GM19238 (cell line): ENCODE data around the gene ENSA.
"Not testable (repeated sequence)": the region's sequence is repeated elsewhere in the genome, so short reads cannot be mapped to it uniquely, and the experiment has no call there.

Experiments
- DNase-seq: peaks from one replicate; pipeline ENCODE4 v3.0.0; 2011; ENCODE audit warnings: low spot score; ENCODE audit not compliant: insufficient read length

ENSA gene, protein sequence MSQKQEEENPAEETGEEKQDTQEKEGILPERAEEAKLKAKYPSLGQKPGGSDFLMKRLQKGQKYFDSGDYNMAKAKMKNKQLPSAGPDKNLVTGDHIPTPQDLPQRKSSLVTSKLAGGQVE

DNA sequence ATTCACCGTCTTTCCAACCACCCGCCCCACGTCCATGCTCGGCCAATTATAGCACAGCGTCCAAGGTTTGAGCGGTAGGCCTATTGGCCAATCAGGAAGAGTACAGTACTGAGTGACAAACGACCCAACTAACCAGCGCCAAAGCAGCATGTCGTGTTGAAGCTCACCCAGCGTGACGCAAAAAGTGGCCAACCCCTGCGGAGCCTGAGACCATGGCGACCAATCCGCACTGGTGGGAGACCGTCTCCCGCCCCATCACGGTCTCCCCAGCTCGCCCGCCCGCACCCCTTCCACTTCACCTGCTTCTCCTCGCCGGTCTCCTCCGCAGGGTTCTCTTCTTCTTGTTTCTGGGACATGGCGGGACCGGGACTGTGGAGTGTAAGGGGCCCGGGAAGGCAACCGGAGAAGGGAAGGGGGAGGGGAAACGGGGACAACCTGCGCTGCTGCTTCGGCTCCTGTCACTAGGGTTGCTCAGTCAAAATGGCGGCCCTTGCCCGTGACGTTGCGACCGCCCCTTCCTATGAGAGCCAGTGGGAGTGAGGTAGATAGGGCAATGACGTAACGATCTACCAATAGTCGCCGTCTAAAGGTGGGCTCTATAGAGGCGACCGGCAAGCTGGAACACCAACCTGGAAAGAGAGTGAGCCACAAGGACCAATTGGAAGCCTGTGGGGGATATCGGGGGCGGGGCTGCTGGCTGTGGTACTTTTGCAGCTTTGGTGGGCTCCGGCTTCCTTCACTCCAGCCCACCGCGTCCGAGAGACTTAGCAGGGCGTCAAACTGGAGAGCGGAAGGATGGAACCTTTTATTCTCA, at the start of gene ENSA:
ENSA (minus strand) TSS at position 498 of the 814 bp plus-strand sequence; CDS start at position 356, 142 bp downstream.
- peak; percentile 81 for DNase-seq

DNA sequence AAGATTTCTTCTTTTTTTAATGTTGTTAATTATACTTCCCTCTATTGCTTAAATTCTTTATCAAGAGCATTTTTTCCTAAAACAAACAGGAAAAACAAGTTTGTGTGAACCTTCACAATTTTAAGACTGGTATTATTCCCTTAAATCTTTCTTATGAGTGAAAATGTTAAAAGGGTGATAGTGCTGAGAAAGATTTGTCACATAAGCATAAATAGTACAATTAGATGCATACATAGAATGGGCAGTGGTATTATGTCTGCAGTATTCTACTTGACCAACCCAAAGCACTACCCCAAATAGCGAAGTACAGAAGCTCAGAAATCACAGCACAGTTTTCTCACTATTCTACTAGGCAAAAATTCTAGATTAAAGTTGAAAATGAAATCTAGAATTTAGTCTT, 49.6 kb upstream of the ENSA start:
- DNase-seq = no peak

DNA sequence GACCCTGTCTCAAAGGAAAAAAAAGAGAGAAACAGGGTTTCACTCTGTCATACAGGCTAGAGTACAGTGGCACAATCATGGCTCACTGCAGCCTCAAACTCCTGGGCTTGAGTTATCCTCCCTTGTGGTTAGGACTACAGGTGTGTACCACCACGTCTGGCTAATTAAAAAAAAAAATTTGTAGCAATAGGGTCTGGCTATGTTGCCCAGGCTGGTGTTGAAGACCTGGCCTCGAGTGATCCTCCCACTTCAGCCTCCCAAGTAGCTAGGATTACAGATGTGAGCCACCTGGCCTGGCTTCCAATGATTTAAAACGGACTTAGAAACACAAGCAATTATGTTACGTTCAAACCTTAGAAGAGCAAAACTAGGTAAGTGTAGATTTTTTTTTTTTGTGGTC, 45.5 kb upstream of the ENSA start:
- no peak for DNase-seq

DNA sequence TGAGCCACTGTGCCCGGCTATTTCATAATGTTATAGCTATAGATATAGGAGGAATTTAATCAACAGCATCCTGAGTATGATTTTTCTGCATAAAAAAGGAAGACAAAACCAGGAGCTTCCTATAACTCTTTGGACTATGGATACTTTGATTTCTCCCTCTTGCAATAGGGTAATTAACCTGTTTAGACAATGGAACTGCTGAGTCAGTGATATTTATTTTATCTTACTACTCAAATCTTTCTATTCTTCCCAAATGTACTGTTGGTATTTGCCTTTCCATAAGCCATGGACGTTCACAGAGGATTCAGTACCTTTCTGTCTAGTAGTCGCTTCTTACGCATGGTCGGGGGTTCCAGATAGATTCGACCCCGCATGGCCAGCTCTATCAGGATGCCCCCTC, 33.9 kb upstream of the ENSA start:
- DNase-seq = no peak

DNA sequence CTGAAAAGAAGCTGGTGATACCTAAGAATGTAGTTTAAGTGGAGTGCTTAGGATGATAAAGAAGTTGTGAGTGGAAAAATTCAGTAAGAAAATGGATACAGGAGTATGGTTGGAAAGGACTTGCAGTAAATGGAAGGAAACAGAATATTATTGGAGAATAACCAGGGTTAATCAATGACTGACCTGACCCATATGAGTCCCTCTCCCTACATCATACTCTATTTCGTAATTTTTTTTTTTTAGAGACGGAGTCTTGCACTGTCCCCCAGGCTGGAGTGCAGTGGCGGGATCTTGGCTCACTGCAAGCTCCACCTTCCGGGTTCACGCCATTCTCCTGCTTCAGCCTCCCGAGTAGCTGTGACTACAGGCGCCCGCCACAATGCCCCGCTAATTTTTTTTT, 33.4 kb upstream of the ENSA start:
- no peak for DNase-seq

DNA sequence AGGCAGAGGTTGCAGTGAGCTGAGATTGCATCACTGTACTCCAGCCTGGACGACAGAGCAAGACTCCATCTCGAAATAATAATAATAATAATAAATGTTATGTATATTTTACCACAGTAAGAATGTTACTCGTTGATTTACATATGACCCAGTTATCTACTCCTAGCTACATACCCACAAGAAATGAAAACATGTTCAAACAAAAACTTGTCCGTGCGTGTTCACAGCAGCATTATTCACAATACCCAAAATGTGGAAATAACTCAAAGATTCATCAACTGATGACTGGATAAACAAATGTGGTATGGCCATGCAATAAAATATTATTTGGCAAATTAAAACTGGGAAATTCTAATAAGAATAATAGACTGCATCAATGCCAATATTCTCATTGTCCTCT, 31.7 kb upstream of the ENSA start:
- no peak for DNase-seq

DNA sequence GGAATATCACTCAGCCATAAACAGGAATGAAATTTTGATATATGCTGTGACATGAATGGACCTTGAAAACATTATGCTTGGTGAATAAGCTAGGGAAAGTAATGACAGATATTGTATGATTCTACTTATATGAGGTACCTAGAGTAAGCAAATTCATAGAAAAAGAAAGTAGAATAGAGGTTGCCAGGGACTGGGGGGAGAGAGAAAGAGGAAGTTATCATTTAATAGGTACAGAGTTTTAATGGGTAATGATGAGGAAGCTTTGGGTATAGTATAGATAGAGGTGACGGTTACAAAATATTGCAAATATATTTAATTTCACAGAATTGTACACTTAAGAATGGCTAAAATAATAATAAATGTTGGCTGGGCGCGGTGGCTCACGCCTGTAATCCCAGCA, 31.2 kb upstream of the ENSA start:
- DNase-seq = no peak

DNA sequence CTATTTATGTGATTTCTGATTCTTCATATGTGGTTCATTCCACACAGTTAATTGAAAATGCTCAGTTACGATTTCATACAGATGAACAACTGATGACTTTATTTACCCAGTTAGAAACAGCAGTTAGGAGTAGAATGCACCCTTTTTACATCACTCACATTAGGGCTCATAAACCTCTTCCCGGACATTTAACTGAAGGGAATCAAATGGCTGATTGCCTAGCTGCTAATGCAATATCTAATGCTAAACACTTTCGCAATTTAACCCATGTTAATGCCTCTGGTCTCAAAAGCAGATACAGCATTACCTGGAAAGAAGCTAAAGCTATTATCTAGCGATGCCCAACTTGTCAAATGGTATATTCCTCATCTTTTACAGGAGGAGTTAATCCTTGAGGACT, 27.7 kb upstream of the ENSA start:
- not testable (repeated sequence) for DNase-seq

DNA sequence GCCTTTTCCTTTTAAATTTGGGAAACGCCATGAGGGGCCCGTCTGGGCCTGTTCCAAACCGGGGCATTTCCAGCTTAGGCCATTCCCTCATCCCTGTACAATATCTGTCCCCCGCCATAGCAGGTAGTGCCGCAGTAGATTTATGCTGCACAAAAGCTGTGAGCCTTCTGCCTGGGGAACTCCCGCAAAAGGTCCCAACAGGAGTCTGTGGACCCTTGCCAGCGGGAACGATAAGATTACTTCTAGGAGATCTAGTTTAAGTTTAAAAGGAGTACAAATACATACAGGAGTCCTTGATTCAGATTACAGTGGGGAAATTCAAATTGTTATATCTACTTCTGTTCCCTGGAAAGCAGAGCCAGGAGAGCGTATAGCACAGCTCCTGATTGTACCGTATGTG, 25.2 kb upstream of the ENSA start:
- not testable (repeated sequence) for DNase-seq

DNA sequence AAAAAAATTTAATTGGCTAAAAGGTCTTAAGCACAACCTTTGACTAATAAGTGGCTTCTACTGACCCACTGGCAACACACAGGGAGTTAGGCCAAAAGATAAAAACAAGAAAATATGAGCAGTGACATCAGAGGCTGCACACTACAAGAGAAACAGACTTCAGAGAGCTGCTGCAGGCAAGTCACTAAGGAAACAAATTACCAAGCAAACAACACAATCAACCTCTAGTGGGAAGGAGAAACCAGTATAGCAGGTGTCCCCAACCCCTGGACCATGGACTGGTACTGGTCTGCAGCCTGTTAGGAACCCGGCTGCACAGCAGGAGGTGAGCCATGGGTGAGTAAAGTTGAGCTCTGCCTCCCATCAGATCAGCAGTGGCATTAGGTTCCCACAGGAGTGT, 20.8 kb upstream of the ENSA start:
- no peak for DNase-seq

DNA sequence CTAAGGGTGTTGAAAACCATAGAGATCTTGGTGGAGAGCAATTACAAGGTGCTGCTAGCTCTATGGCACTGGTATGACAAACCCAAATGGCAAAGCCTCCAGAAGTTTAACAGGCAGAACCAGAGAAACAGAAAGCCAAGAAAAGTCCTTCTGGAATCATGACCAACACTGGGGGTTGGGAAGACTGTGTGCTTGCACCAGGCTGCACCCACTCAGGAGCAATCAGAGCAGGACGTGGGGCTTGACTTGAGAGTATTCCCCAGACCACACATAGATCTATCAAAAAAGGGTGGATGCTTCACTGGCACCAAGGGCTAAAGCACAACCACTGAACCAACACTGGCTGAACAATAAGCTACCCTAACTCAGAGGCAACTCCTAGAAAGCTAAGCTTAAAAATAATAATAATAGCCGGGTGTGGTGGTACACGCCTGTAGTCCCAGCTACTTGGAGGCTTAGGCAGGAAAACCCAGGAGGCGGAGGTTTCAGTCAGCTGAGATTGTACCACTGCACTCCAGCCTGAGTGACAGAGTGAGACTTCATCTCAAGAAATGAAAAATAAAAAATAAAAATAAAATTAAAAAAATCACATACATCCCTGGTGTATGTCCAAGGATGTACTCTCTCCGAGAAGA, 20.1 kb upstream of the ENSA start:
- DNase-seq = no peak

DNA sequence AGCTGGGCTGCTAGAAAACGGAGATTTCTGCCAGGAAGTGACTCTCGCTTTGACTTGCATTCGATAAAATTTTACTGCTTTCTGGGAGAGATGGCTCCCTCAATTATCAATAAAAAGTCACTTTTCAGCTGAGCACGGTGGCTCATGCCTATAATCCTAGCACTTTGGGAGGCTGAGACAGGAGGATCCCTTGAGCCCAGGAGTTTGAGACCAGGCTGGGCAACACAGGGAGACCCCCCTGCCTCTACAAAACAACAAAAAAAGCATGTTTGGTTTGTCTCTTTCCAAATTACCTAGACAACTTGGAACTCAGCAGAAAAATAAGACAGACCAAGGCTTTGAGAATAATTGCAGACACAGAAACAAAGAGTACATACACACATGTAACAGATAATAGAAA, 12.9 kb upstream of the ENSA start:
- no peak for DNase-seq

DNA sequence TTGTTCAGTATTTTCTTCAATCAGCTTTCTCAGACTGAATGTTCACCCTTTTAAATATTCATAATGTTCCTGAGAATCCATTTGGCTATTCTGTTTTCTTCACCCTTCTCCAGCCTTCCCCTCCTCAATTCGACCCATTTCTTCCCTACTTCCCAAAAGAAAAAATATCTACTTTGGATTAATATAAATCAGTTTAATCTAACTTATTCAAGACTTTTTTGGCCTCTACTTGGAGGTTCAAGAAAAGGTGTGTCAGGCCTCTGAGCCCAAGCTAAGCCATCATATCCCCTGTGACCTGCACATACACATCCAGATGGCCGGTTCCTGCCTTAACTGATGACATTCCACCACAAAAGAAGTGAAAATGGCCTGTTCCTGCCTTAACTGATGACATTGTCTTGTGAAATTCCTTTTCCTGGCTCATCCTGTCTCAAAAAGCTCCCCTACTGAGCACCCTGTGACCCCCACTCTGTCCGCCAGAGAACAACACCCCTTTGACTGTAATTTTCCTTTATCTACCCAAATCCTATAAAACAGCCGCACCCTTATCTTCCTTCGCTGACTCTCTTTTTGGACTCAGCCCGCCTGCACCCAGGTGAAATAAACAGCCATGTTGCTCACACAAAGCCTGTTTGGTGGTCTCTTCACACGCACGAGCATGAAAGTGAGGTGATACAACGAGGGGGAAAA, 11.9 kb upstream of the ENSA start:
- DNase-seq = not testable (repeated sequence)

DNA sequence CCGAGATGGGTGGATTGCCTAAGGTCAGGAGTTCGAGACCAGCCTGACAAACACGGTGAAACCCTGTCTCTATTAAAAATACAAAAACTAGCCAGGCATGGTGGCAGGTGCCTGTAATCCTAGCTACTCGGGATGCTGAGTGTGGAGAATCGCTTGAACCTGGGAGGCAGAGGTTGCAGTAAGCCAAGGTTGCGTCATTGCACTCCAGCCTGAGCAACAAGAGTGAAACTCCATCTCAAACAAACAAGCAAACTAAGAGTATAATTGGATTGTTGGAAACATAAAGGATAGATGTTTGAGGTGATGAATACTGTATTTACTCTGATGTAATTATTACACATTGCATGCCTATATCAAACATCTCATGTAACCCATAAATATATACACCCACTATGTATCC, 9.0 kb upstream of the ENSA start:
- DNase-seq = not testable (repeated sequence)

DNA sequence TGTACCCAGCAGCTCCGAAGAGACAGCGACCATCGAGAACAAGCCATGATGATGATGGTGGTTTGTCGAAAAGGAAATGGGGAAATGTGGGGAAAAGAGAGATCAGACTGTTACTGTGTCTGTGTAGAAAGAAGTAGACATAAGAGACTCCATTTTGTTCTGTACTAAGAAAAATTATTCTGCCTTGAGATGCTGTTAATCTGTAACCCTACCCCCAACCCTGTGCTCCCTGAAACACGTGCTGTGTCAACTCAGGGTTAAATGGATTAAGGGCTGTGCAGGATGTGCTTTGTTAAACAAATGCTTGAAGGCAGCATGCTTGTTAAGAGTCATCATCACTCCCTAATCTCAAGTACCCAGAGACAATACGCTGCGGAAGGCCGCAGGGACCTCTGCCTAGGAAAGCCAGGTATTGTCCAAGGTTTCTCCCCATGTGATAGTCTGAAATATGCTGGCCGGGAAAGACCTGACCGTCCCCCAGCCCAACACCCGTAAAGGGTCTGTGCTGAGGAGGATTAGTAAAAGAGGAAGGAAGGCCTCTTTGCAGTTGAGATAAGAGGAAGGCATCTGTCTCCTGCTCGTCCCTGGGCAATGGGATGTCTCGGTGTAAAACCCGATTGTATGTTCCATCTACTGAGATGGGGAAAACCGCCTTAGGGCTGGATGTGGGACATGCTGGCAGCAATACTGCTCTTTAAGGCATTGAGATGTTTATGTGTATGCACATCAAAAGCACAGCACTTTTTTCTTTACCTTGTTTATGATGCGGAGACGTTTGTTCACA, 5.6 kb upstream of the ENSA start:
- not testable (repeated sequence) for DNase-seq

DNA sequence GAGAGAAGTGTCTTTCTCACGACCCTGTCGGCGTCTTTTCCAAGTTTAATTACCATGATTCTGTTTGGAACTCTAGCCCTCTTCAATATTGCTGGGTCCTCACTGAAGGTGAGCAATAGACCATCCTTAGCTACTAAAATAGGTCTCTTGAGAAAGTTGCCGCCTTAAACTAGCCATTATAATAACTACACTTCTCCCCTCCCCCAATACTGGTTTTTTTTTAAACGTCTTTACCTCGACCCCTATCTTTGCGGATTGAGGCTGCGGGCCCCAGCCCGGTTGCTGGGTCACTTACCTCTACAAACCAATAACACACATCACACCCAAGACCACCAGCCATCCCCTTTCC, 672 bp downstream of the ENSA start:
- DNase-seq = no peak

DNA sequence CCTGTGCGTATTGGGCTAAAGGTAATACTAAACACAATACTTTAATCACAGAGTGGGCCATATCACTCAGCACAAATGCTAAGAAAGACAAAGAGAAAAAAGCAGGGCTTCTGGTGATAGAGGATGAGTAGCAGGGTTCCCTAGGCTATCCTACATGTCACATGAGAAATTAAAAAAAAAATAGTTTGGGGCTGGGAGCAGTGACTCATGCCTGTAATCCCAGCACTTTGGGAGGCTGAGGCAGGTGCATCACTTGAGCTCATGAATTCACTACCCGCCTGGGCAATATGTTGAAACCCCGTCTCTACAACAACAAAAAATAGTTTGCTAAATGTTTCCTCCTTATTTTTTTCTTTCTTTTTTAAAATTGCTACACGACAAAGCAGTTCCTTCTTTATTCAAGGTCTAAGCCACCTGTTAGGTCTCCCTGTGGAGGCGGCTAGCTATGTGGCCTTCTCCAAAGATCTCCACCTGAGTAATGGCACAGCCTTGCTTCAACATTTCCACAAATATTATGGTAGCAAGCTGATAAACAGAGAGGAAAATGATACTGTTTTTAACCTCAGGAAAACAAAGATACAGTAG, 1.5 kb downstream of the ENSA start:
- no peak for DNase-seq

DNA sequence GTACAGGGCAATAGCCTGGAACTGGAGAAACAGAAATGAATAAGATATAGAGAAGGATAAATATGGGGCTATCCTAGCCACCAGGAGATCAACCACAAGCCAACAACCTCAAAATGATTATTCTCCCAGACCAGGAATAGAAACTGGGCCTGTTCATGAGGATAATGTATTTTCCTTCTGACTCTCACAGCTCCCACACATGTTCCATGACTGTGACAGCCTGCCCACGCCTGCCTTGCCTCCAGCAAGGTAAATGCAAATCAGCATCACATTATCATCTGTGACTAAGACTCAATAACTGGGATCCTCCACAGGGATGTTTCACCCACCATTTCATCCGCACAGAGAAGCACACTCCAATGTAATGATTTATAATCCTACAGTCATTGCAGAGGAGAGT, 3.3 kb downstream of the ENSA start:
- no peak for DNase-seq

DNA sequence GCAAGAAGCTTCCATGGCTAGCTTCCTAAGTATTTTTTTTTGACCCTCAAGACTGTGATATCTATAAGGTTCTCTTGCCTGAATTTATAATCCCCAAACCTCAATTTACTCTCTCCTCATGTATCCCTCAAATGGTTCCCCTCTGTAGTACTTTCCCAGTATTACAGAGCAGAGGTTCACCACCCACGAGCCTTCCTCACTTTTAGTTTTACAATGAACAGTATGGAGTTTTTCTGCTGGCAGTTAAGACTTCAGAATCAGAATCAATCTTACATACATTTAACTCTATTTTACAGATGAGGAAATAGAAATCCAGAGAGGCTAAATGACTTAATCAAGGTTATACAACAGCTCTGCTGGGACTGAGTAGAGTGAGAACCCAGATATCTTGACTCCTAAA, 4.9 kb downstream of the ENSA start:
- not testable (repeated sequence) for DNase-seq

DNA sequence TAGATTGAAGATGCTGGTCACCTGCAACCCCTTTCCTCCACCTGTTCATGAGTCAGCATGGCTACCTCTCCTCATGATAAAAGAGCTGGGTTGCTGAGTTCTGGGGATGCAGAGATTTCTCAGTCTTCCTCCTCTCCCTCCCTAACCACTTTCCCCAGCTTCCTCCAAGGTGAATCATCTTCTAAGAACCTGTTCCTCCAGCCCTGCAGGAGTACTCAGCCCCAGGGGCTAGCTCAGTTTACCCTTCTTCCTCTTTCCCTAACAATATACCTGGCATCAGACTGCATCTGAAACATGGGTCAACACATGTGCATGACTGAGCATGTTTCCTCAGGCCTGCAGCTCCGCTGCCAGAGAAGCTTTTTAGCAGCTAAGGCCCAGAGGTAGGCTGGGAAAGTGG, 5.3 kb downstream of the ENSA start:
- not testable (repeated sequence) for DNase-seq

DNA sequence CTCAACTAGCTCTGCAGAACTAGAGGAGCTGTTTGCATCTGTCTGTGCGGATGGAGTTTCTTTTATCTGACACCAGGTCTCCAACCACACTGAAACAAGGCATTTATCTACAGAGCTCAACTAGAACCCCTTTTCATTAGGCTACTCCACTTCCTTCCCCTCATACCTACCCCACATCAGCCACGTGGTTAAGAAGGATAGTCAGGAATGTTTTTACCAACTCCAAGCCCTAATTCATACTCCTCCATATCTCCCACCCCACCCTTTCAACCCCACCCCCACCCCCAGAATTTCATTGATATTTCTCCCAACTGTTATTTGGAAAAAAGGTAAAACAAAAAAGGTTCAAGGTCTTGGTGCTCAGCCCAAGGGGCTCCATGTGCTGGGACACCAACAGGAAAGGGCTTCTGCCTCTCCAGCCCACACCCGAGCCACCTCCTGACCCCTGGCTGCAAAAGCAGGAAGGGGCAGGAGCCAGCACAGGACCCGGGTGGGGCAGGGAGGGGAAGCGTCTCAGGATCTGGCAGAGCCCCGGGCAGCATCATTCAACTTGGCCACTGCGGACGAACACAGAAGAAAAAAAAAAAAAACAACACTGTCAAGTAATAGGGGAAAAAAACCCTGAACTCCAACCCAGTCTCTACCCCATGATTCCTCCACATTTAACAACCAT, 7.0 kb downstream of the ENSA start:
- no peak for DNase-seq
